ENCODE data around the gene MAP1LC3C. TPM values are rescaled to one million over a fixed set of nuclear protein-coding genes. Genes with fewer than 3 reads are reported as not detected.
"Not testable (repeated sequence)": the region's sequence is repeated elsewhere in the genome, so short reads cannot be mapped to it uniquely, and the experiment has no call there.

The MAP1LC3C gene
- total and polyA plus RNA-seq, 9 of the 15 experiments (the other 6 are each of a cell fraction or from before 2014, with no cell fraction given), result not detected

GRCh38 chr1:241990040-241990439 is 8.9 kb downstream of the MAP1LC3C start (continued):
- TF ChIP-seq ZNF318 (IDR thresholded peaks at IDR 0.05; ENCODE audit: borderline replicate concordance in 1 of 2, low read depth in 1 of 2), result 0 out of 4 replicates have a peak, but pooled peaks of 1 of the 2 experiments have one; percentile 47
- TF ChIP-seq BHLHE40 (IDR thresholded peaks at IDR 0.05; ENCODE audit: low read length), result peak; percentile 81
- peak; percentile 55 for TF ChIP-seq ATF3 (IDR thresholded peaks at IDR 0.05)
- TF ChIP-seq ATF3 (CRISPR knock-in tag; conservative IDR thresholded peaks at IDR 0.05), result no peak
- TF ChIP-seq NFIC (IDR thresholded peaks at IDR 0.05), result peak; percentile 75
- TF ChIP-seq L3MBTL2 (IDR thresholded peaks at IDR 0.05), result peak; percentile 69
- no peak for TF ChIP-seq TRIM24 (IDR thresholded peaks at IDR 0.05)
- peak in 1 of 2 experiments; percentile 66; a peak in 2 of 4 replicates for TF ChIP-seq RCOR1 (IDR thresholded peaks at IDR 0.05; ENCODE audit: borderline replicate concordance in 1 of 2, low read depth in 2 of 2, low read length in 2 of 2)
- TF ChIP-seq GABPA (tag; conservative IDR thresholded peaks at IDR 0.05; ENCODE audit: low read depth), result no peak
- peak; percentile 61 for TF ChIP-seq ZNF384 (IDR thresholded peaks at IDR 0.05; ENCODE audit: low read depth, low read length)
- TF ChIP-seq USF2 (CRISPR knock-in tag; IDR thresholded peaks at IDR 0.05), result peak; percentile 92

GRCh38 chr1:241988389-241988930 is 10.4 kb downstream of the MAP1LC3C start:
- BruUV-seq (replicated peaks); H3K27ac ChIP-seq (ENCODE audit: extremely low read depth, low read depth, low read length); H2AFZ ChIP-seq (ENCODE audit: low read depth, low read length); H3K9me3 ChIP-seq (replicated peaks; ENCODE audit: control insufficient read depth, insufficient read depth, low read depth, low read length); H4K20me1 ChIP-seq (replicated peaks; ENCODE audit: control insufficient read depth, insufficient read depth, low read length); FAIRE-seq; DNase-seq (ENCODE audit: extremely low read depth in 1 of 4, low spot score in 3 of 4); CTCF ChIA-PET (ENCODE audit: low intra/inter-chr PET ratio); H3K79me2 ChIP-seq (ENCODE audit: control insufficient read depth, insufficient read depth, low read length); H3K4me1 ChIP-seq (replicated peaks in 1 of 2; ENCODE audit: control insufficient read depth in 2 of 2, insufficient read depth in 2 of 2, low read length in 2 of 2); ATAC-seq; H3K4me3 ChIP-seq; H3K36me3 ChIP-seq (ENCODE audit: control insufficient read depth, insufficient read depth, low read length); H3K4me2 ChIP-seq (ENCODE audit: insufficient read depth, low read length); H3K9ac ChIP-seq (ENCODE audit: insufficient read depth in 1 of 2, low read depth in 2 of 2, low read length in 2 of 2); intact Hi-C loops (cut with micrococcal nuclease); H3K9me1 ChIP-seq (ENCODE audit: control insufficient read depth, insufficient read depth, low read length): not testable (repeated sequence)
- H3K27me3 ChIP-seq (ENCODE audit: control insufficient read depth in 2 of 2, insufficient read depth in 2 of 2, low read length in 2 of 2), result peaks cover 19 to 38% of the 10 kb centered on the region in 2 experiments; a peak in 4 of 5 replicates
- WGBS (ENCODE audit: insufficient coverage, low coverage, missing lambda C conversion rate), result 2% methylated on average over 10 of the region's 10 CpGs
- POLR2A ChIA-PET, result interaction anchor here (0.7 kb wide), 1 partner anchor 214 kb away, joined by 3 read pairs; no protein-coding TSS in a partner anchor
- in situ Hi-C loops (cut with MboI), result loop anchor here (5.0 to 25.0 kb wide), 2 partner anchors 91 to 376 kb away; no protein-coding TSS in a partner anchor
